Measurements from ENCODE around the gene RSBN1. TPM values are rescaled to one million over a fixed set of nuclear protein-coding genes. Genes with fewer than 3 reads are reported as not detected.
"Not testable (repeated sequence)": the region's sequence is repeated elsewhere in the genome, so short reads cannot be mapped to it uniquely, and the experiment has no call there.

The RSBN1 gene
- total RNA-seq, 1 experiment from 2014 or later, result 8.4 TPM

GRCh38 chr1:113855630-113856400 is 43.5 kb upstream of the RSBN1 start:
- BruUV-seq (replicated peaks), result no TSS peak
- intact Hi-C loops (cut with micrococcal nuclease), result no loop called here
- no peaks in the 10 kb centered on the region for H3K36me3 ChIP-seq (ENCODE audit: low read depth, low read length)
- no peaks in the 10 kb centered on the region for H3K27me3 ChIP-seq (ENCODE audit: low read length)
- H3K4me1 ChIP-seq (ENCODE audit: insufficient read depth, low read length), result peaks cover 9% of the 10 kb centered on the region
- DNase-seq (no peak), ATAC-seq (no peak)
- CTCF ChIA-PET, result no interaction called here
- H3K79me2 ChIP-seq (ENCODE audit: low read length), result no peaks in the 10 kb centered on the region
- H3K9me3 ChIP-seq (ENCODE audit: low read length), result no peaks in the 10 kb centered on the region
- no peak for TF ChIP-seq CTCF (conservative IDR thresholded peaks at IDR 0.05; ENCODE audit: low read depth, low read length)
- no peak overlapping the region for H3K4me2 ChIP-seq (ENCODE audit: low read length)
- no peak overlapping the region for H3K4me3 ChIP-seq (ENCODE audit: low read length)
- no peaks in the 10 kb centered on the region for H4K20me1 ChIP-seq (ENCODE audit: low read length)
- H2AFZ ChIP-seq (ENCODE audit: low read length), result no peak overlapping the region
- no peaks in the 10 kb centered on the region for H3K9me2 ChIP-seq (replicated peaks; ENCODE audit: low read length)
- no peak overlapping the region for H3K9ac ChIP-seq (ENCODE audit: low read length)
- no peak overlapping the region for H3K27ac ChIP-seq (ENCODE audit: low read length)
- no peaks in the 10 kb centered on the region for H3F3A ChIP-seq (ENCODE audit: low read length, unreplicated experiment)
- POLR2A ChIA-PET (ENCODE audit: unreplicated experiment), result no interaction called here

GRCh38 chr1:113854234-113854633 is 42.0 kb upstream of the RSBN1 start:
- H4K20me1 ChIP-seq (ENCODE audit: low read length), result no peaks in the 10 kb centered on the region
- ATAC-seq, result no peak
- H3K9me2 ChIP-seq (replicated peaks; ENCODE audit: low read length), result no peaks in the 10 kb centered on the region
- no peaks in the 10 kb centered on the region for H3K9me3 ChIP-seq (ENCODE audit: low read length)
- POLR2A ChIA-PET (ENCODE audit: unreplicated experiment), result no interaction called here
- TF ChIP-seq EZH2 (IDR thresholded peaks at IDR 0.05; ENCODE audit: low read length, unreplicated experiment) (no peak), CTCF (conservative IDR thresholded peaks at IDR 0.05; ENCODE audit: low read depth, low read length) (no peak), EZH2phosphoT487 (IDR thresholded peaks at IDR 0.05; ENCODE audit: borderline replicate concordance, low read length) (no peak)
- no peak overlapping the region for H3K4me2 ChIP-seq (ENCODE audit: low read length)
- H2AFZ ChIP-seq (ENCODE audit: low read length), result no peak overlapping the region
- no peaks in the 10 kb centered on the region for H3K36me3 ChIP-seq (ENCODE audit: low read depth, low read length)
- no peaks in the 10 kb centered on the region for H3K79me2 ChIP-seq (ENCODE audit: low read length)
- H3K4me1 ChIP-seq (ENCODE audit: insufficient read depth, low read length), result no peaks in the 10 kb centered on the region
- CTCF ChIA-PET, result no interaction called here
- no TSS peak for BruUV-seq (replicated peaks)
- no peak overlapping the region for H3K9ac ChIP-seq (ENCODE audit: low read length)
- DNase-seq, result no peak
- no peak overlapping the region for H3K4me3 ChIP-seq (ENCODE audit: low read length)
- intact Hi-C loops (cut with micrococcal nuclease), result no loop called here
- no peaks in the 10 kb centered on the region for H3F3A ChIP-seq (ENCODE audit: low read length, unreplicated experiment)
- no peaks in the 10 kb centered on the region for H3K27me3 ChIP-seq (ENCODE audit: low read length)
- no peak overlapping the region for H3K27ac ChIP-seq (ENCODE audit: low read length)

- H3K4me2 ChIP-seq (ENCODE audit: low read length); POLR2A ChIA-PET (ENCODE audit: unreplicated experiment); H3K9me2 ChIP-seq (replicated peaks; ENCODE audit: low read length); DNase-seq; H4K20me1 ChIP-seq (ENCODE audit: low read length); H3K9ac ChIP-seq (ENCODE audit: low read length); H3K9me3 ChIP-seq (ENCODE audit: low read length); H3K79me2 ChIP-seq (ENCODE audit: low read length); H3K27me3 ChIP-seq (ENCODE audit: low read length); intact Hi-C loops (cut with micrococcal nuclease); BruUV-seq (replicated peaks); H3K4me1 ChIP-seq (ENCODE audit: insufficient read depth, low read length); H3K4me3 ChIP-seq (ENCODE audit: low read length); ATAC-seq; H2AFZ ChIP-seq (ENCODE audit: low read length); CTCF ChIA-PET; H3K36me3 ChIP-seq (ENCODE audit: low read depth, low read length); H3K27ac ChIP-seq (ENCODE audit: low read length); H3F3A ChIP-seq (ENCODE audit: low read length, unreplicated experiment): not testable (repeated sequence)
Observed at GRCh38 chr1:113852694-113853093, 40.4 kb upstream of the RSBN1 start.

Data from PC-3 (cell line).